GM12873 (cell line): ENCODE measurements around the gene ADARB2.

Experiments used
- TF ChIP-seq, protein P1 (sequence below): IDR thresholded peaks from 2 replicates; pipeline ENCODE4 v1.5.1; 2012; ENCODE audit warnings: low read depth, mild to moderate bottlenecking, moderate library complexity, low read length, control low read depth; ENCODE audit not compliant: insufficient read depth; ENCODE audit errors: missing control alignments

The ADARB2 gene

GRCh38 chr10:1190052-1190395, 547.3 kb downstream of the ADARB2 start:
- TF ChIP-seq, protein P1, sequence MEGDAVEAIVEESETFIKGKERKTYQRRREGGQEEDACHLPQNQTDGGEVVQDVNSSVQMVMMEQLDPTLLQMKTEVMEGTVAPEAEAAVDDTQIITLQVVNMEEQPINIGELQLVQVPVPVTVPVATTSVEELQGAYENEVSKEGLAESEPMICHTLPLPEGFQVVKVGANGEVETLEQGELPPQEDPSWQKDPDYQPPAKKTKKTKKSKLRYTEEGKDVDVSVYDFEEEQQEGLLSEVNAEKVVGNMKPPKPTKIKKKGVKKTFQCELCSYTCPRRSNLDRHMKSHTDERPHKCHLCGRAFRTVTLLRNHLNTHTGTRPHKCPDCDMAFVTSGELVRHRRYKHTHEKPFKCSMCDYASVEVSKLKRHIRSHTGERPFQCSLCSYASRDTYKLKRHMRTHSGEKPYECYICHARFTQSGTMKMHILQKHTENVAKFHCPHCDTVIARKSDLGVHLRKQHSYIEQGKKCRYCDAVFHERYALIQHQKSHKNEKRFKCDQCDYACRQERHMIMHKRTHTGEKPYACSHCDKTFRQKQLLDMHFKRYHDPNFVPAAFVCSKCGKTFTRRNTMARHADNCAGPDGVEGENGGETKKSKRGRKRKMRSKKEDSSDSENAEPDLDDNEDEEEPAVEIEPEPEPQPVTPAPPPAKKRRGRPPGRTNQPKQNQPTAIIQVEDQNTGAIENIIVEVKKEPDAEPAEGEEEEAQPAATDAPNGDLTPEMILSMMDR, result no peak

DNA sequence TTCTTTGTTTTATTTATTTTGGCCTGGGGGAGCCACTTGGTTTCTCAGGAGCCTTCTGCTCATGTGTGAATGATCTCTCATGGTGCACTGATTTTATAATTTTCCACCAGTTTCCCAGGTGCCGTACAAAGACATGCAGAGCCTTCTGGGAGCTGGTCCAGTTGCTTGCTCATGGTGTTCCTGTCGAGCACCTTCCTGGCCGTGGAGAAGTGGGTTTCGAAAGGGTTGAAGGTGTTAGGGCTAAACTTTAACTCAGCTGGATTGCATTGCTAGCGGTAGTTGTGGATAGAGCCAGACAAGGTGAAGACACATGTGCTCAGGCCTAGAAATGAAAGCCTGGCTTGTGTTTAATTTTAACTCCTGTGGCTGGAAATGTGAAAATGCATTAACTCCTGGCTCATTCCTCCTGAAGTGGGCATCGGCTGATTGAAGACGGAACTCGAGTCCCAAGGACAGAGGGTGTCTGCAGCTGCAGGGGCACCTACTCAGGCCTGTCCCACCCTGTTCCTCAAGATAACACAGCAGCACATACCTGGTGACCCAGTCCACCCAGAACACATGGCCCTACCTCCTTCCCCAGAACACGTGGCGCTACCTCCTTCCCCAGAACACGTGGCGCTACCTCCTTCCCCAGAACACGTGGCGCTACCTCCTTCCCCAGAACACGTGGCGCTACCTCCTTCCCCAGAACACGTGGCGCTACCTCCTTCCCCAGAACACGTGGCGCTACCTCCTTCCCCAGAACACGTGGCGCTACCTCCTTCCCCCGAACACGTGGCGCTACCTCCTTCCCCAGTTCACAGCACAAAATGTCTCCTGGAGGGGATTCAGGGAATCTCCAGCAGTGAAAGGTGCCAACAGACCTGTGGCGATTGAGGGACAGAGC, 547.9 kb downstream of the ADARB2 start:
- TF ChIP-seq, protein P1, result no peak

- TF ChIP-seq, protein P1, result no peak
These were observed 548.7 kb downstream of the ADARB2 start for GRCh38 chr10:1188558-1189135.

DNA sequence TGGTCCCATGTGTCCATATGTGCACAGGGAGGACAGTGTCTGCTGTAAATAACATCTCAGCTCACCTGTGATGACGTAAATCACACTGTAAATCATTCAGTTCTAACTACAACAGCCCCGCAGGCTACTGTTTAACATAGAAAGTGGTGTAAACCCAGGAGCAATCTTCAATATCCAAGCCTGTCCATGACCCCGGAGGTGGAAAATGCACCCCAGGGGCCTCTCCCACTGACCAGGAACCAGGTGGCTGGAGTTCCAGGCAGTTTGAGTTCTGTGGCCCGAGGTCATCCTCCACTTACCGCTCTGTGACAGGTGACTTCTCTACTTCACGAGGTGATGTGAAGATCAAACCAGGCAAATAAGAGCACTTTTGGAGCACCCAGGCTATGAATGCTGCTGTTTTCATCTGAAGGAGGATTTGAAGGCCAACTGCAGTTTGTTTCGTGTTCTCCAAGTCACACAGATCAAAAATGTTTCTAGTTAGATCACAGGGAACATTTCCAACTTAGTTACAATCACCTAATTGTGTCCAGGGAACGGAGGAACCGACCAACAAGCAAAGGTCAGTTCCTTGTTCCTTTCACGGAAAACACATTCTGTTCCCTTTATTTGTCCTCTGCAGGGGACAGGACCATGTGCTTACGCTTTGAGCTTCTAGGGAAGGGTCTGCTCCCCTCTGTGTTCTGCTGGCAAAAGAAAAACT, 549.3 kb downstream of the ADARB2 start:
- TF ChIP-seq, protein P1, result no peak

- TF ChIP-seq, protein P1, result no peak
These were observed 550.0 kb downstream of the ADARB2 start for GRCh38 chr10:1187151-1187854.

DNA sequence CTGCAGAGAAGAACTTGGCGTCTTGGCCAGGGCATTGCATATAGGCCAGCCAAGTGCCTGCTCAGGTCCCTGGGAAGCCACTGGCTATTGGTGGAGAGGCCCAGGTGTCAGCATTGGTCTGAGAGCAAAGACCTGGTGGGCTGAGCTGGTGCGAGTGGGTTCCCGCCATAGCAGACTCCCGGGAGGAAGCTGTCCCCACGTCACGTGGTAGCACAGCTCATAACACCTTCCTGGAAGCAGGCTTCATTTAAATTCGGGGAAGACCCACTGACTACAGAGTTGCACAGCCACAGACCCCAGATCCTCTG, 550.7 kb downstream of the ADARB2 start:
- TF ChIP-seq, protein P1, result no peak
